Measurements from ENCODE around the gene TNF. TPM values are rescaled to one million over a fixed set of nuclear protein-coding genes. Genes with fewer than 3 reads are reported as not detected.
A peak's percentile ranks its signal among the peaks of the same experiment; 100 is the strongest.

The TNF gene
- total and polyA plus RNA-seq, 2 of the 13 experiments (the other 11 are each of a cell fraction or from before 2014, with no cell fraction given), result not detected

DNA sequence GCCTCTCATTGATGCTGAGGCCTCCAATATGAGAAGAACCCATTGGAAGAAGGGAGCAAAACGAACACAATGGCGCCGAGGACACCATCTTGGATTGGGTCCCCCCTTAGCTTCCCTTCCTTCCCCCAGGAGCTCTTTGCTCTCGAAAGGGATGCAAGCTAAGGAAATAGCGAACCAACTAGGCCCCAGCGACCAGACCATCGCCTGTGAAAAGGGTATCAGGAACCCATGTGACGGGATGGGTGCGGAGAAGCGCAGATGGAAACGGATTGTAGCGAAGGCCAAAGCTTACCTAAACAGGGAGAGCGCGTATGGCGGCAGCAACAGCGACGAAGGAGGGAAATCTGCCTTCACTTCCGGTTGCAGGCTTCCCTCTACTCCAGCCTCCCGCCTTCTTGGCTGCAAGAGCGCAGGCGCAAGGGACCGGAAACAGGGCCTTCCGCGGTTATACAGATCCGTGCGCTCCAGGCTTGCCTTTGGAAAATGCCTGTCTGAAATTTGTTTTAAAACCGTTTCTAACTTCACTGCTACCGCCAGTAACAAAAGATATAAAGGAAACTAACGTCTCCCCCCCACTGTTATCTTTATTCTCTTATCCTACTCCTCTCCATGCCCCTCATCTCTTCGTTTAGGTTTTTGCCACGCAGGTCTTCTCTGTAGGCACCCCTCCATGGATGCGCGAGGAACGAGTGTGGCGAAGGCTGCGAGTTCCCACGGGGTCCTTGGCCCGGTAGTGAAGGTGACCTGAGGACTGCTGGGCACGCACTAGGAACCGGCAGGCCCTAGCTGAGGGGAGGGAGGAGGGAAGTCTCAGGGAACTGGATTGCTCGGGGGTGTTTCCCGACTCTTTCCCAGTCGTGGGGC lies 33.5 kb upstream of the TNF start, which contains the start of gene DDX39B (continued):
- TF ChIP-seq, protein P1, sequence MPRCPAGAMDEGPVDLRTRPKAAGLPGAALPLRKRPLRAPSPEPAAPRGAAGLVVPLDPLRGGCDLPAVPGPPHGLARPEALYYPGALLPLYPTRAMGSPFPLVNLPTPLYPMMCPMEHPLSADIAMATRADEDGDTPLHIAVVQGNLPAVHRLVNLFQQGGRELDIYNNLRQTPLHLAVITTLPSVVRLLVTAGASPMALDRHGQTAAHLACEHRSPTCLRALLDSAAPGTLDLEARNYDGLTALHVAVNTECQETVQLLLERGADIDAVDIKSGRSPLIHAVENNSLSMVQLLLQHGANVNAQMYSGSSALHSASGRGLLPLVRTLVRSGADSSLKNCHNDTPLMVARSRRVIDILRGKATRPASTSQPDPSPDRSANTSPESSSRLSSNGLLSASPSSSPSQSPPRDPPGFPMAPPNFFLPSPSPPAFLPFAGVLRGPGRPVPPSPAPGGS (CRISPR knock-in tag; IDR thresholded peaks at IDR 0.05), result peak; percentile 94
- TF ChIP-seq FIP1L1 (IDR thresholded peaks at IDR 0.05; ENCODE audit: borderline replicate concordance, insufficient read depth, low read depth, low read length) (no peak), ZBTB38 (CRISPR knock-in tag; IDR thresholded peaks at IDR 0.05) (peak; percentile 26; the same call in 1 of the 2 replicates), ZNF605 (CRISPR knock-in tag; IDR thresholded peaks at IDR 0.05) (peak; percentile 96), ZFAT (CRISPR knock-in tag; conservative IDR thresholded peaks at IDR 0.05) (peak; percentile 89; the same call in 1 of the 2 replicates), FOXJ3 (CRISPR knock-in tag; IDR thresholded peaks at IDR 0.05; ENCODE audit: borderline replicate concordance) (peak; percentile 82; the same call in 1 of the 2 replicates), CSRNP2 (CRISPR knock-in tag; conservative IDR thresholded peaks at IDR 0.05; ENCODE audit: low read depth) (no peak), DNMT3B (CRISPR knock-in tag; conservative IDR thresholded peaks at IDR 0.05) (no peak; the same call in none of the 2 replicates), ZBTB8A (CRISPR knock-in tag; IDR thresholded peaks at IDR 0.05; ENCODE audit: borderline replicate concordance, low read depth) (no peak), TCF12 (IDR thresholded peaks at IDR 0.05) (no peak), TCF12 (CRISPR knock-in tag; IDR thresholded peaks at IDR 0.05) (no peak), ELF4 (CRISPR knock-in tag; IDR thresholded peaks at IDR 0.05; ENCODE audit: borderline replicate concordance) (peak; percentile 98), AFF4 (CRISPR knock-in tag; IDR thresholded peaks at IDR 0.05) (0 out of 2 replicates have a peak, but pooled peaks have one; percentile 66), ZNF782 (CRISPR knock-in tag; IDR thresholded peaks at IDR 0.05; ENCODE audit: borderline replicate concordance) (peak; percentile 24; the same call in 1 of the 2 replicates), TCF7 (IDR thresholded peaks at IDR 0.05; ENCODE audit: low read depth) (no peak), CCDC6 (CRISPR knock-in tag; IDR thresholded peaks at IDR 0.05) (peak; percentile 98), KDM5B (CRISPR knock-in tag; IDR thresholded peaks at IDR 0.05; ENCODE audit: borderline replicate concordance) (peak; percentile 96)
- TF ChIP-seq, protein P2, sequence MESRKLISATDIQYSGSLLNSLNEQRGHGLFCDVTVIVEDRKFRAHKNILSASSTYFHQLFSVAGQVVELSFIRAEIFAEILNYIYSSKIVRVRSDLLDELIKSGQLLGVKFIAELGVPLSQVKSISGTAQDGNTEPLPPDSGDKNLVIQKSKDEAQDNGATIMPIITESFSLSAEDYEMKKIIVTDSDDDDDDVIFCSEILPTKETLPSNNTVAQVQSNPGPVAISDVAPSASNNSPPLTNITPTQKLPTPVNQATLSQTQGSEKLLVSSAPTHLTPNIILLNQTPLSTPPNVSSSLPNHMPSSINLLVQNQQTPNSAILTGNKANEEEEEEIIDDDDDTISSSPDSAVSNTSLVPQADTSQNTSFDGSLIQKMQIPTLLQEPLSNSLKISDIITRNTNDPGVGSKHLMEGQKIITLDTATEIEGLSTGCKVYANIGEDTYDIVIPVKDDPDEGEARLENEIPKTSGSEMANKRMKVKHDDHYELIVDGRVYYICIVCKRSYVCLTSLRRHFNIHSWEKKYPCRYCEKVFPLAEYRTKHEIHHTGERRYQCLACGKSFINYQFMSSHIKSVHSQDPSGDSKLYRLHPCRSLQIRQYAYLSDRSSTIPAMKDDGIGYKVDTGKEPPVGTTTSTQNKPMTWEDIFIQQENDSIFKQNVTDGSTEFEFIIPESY (CRISPR knock-in tag; IDR thresholded peaks at IDR 0.05), result peak; percentile 9; the same call in 1 of the 2 replicates
